HEK293 (cell line): Measurements from ENCODE around the gene ORM2.

Source experiments
- CTCF ChIA-PET: fragments of 350-600 bp; formaldehyde crosslinking; extraction: SDS; loops from one replicate; lab custom pipeline; 2021; ENCODE audit warnings: antibody characterized with exemption; lab: Yijun Ruan, JAX
- POLR2A ChIA-PET: fragments of 300-600 bp; formaldehyde crosslinking; extraction: SDS; loops from one replicate; lab custom pipeline; 2020; ENCODE audit warnings: antibody characterized with exemption, inconsistent platforms; lab: Yijun Ruan, JAX
- H3K27ac ChIP-seq: fragments of 200-500 bp; sonication (Bioruptor generic); 2 replicates; pipeline ENCODE4 v1.5.1; 2014; ENCODE audit warnings: low read depth, low read length, control low read depth, inconsistent platforms; ENCODE audit errors: extremely low read depth
- H3K36me3 ChIP-seq, 2 experiments: fragments of 200-500 bp in 1 of 2; sonication (Bioruptor generic) in 1 of 2; 1 replicate in 1 of 2; 2 replicates in 1 of 2; pipeline ENCODE4 v1.5.1; 2014 to 2017; ENCODE audit warnings: inconsistent platforms in 2 of 2, low read length in 2 of 2; ENCODE audit not compliant: control insufficient read depth in 2 of 2, insufficient read depth in 1 of 2
- H3K4me1 ChIP-seq: fragments of 200-500 bp; sonication (Bioruptor generic); 2 replicates; pipeline ENCODE4 v1.5.1; 2014; ENCODE audit warnings: mild to moderate bottlenecking, low read length, inconsistent platforms; ENCODE audit not compliant: control insufficient read depth, insufficient read depth
- H3K4me3 ChIP-seq: 2 replicates; pipeline ENCODE4 v1.5.1; 2011; ENCODE audit warnings: low read depth, mild to moderate bottlenecking, control low read depth, low read length, moderate library complexity
- H3K9me3 ChIP-seq: fragments of 200-500 bp; sonication (Bioruptor generic); 2 replicates; pipeline ENCODE4 v1.5.1; 2014; ENCODE audit warnings: low read depth, low read length, inconsistent platforms; ENCODE audit not compliant: control insufficient read depth, insufficient read depth
- AEBP2 ChIP-seq: fragments of 450-650 bp; formaldehyde crosslinking; IDR thresholded peaks from 2 replicates; pipeline ENCODE4 v1.5.1; 2016; ENCODE audit warnings: missing biosample characterization, missing genetic modification characterization, borderline replicate concordance
- BCL11B ChIP-seq: fragments of 450-650 bp; formaldehyde crosslinking; IDR thresholded peaks from 2 replicates; pipeline ENCODE4 v1.5.1; 2016; ENCODE audit warnings: low read depth, missing biosample characterization, missing genetic modification characterization
- KLF16 ChIP-seq: fragments of 450-650 bp; formaldehyde crosslinking; IDR thresholded peaks from 2 replicates; pipeline ENCODE4 v1.5.1; 2017; ENCODE audit warnings: missing biosample characterization, missing genetic modification characterization
- MYNN ChIP-seq: fragments of 450-650 bp; formaldehyde crosslinking; IDR thresholded peaks from 2 replicates; pipeline ENCODE4 v1.5.1; 2016; ENCODE audit warnings: missing biosample characterization, missing genetic modification characterization, borderline replicate concordance
- ZBTB1 ChIP-seq: fragments of 450-650 bp; formaldehyde crosslinking; IDR thresholded peaks from 2 replicates; pipeline ENCODE4 v1.5.1; 2016; ENCODE audit warnings: missing biosample characterization, missing genetic modification characterization
- ZBTB17 ChIP-seq: fragments of 450-650 bp; formaldehyde crosslinking; IDR thresholded peaks from 2 replicates; pipeline ENCODE4 v1.5.1; 2016; ENCODE audit warnings: missing biosample characterization, missing genetic modification characterization
- ZBTB44 ChIP-seq: fragments of 450-650 bp; IDR thresholded peaks from 2 replicates; pipeline ENCODE4 v1.5.1; 2018; ENCODE audit warnings: missing biosample characterization, mild to moderate bottlenecking, missing genetic modification characterization
- ZBTB8A ChIP-seq: fragments of 450-650 bp; formaldehyde crosslinking; IDR thresholded peaks from 2 replicates; pipeline ENCODE4 v1.5.1; 2016; ENCODE audit warnings: missing biosample characterization, missing genetic modification characterization
- ZFP41 ChIP-seq: fragments of 450-650 bp; formaldehyde crosslinking; IDR thresholded peaks from 2 replicates; pipeline ENCODE4 v1.5.1; 2016; ENCODE audit warnings: missing biosample characterization, missing genetic modification characterization, borderline replicate concordance
- ZNF18 ChIP-seq: fragments of 450-650 bp; formaldehyde crosslinking; IDR thresholded peaks from 2 replicates; pipeline ENCODE4 v1.5.1; 2016; ENCODE audit warnings: missing biosample characterization, missing genetic modification characterization
- ZNF518A ChIP-seq: fragments of 450-650 bp; formaldehyde crosslinking; conservative IDR thresholded peaks from 2 replicates; pipeline ENCODE4 v1.5.1; 2016; ENCODE audit warnings: low read depth, missing biosample characterization, missing genetic modification characterization
- ZNF549 ChIP-seq: fragments of 450-650 bp; IDR thresholded peaks from 2 replicates; pipeline ENCODE4 v1.5.1; 2018; ENCODE audit warnings: missing biosample characterization, missing genetic modification characterization, mild to moderate bottlenecking, inconsistent platforms, moderate library complexity
- ZNF624 ChIP-seq: fragments of 450-650 bp; formaldehyde crosslinking; IDR thresholded peaks from 2 replicates; pipeline ENCODE4 v1.5.1; 2017; ENCODE audit warnings: missing biosample characterization, missing genetic modification characterization
- ZNF747 ChIP-seq: fragments of 450-650 bp; formaldehyde crosslinking; IDR thresholded peaks from 2 replicates; pipeline ENCODE4 v1.5.1; 2016; ENCODE audit warnings: missing biosample characterization, missing genetic modification characterization
- ZNF777 ChIP-seq: fragments of 450-650 bp; formaldehyde crosslinking; IDR thresholded peaks from 2 replicates; pipeline ENCODE4 v1.5.1; 2017; ENCODE audit warnings: missing biosample characterization, missing genetic modification characterization, borderline replicate concordance
- ZNF791 ChIP-seq: fragments of 450-650 bp; formaldehyde crosslinking; IDR thresholded peaks from 2 replicates; pipeline ENCODE4 v1.5.1; 2016; ENCODE audit warnings: missing biosample characterization, missing genetic modification characterization
- ZNF843 ChIP-seq: fragments of 450-650 bp; formaldehyde crosslinking; IDR thresholded peaks from 2 replicates; pipeline ENCODE4 v1.5.1; 2016; ENCODE audit warnings: missing biosample characterization, missing genetic modification characterization
- ZXDB ChIP-seq: fragments of 450-650 bp; formaldehyde crosslinking; IDR thresholded peaks from 2 replicates; pipeline ENCODE4 v1.5.1; 2016; ENCODE audit warnings: missing biosample characterization, missing genetic modification characterization

ORM2 gene

GRCh38 chr9:114284316-114285060 lies 45.2 kb upstream of the ORM2 start:
- Histone ChIP-seq H3K4me1 (no peaks in the 10 kb centered on the region), H3K36me3 (peaks cover 0 to 5% of the 10 kb centered on the region in 2 experiments; a peak in 1 of 3 replicates), H3K27ac (no peak overlapping the region), H3K9me3 (no peaks in the 10 kb centered on the region)
- ChIA-PET POLR2A (no interaction called here), CTCF (interaction anchor here (0.5 to 1.6 kb wide), 3 partner anchors 68 to 1028 kb away, joined by 3 to 5 read pairs (median 3); no protein-coding TSS in a partner anchor)
- TF ChIP-seq AEBP2 (no peak), ZBTB17 (tag by site-specific recombination) (no peak), ZFP41 (tag by site-specific recombination) (no peak), ZNF549 (no peak), ZBTB1 (tag by site-specific recombination) (no peak), ZNF777 (tag by site-specific recombination) (no peak), ZXDB (tag by site-specific recombination) (no peak), KLF16 (tag by site-specific recombination) (no peak), ZNF791 (tag by site-specific recombination) (no peak), ZNF843 (tag by site-specific recombination) (no peak), ZBTB8A (tag by site-specific recombination) (no peak), ZNF624 (no peak), ZNF518A (tag by site-specific recombination) (no peak), ZNF747 (tag by site-specific recombination) (no peak), MYNN (tag by site-specific recombination) (no peak), ZNF18 (tag by site-specific recombination) (no peak), ZBTB44 (no peak), BCL11B (tag by site-specific recombination) (no peak)
- TF ChIP-seq, all 188 proteins: peak for 0
- H3K4me3 ChIP-seq = no peak overlapping the region
